Stimulated activated CD4-positive, alpha-beta T cell treated with anti-CD3 and anti-CD28 coated beads, Interleukin-2, amount 100 ng/mL, for 48 hours (primary cell): ENCODE results near the gene FAM111A.
"Not testable (repeated sequence)": the region's sequence is repeated elsewhere in the genome, so short reads cannot be mapped to it uniquely, and the experiment has no call there.

Experiments
- DNase-seq, 2 donors: peaks; one replicate each; pipeline ENCODE4 v3.0.0-alpha.2; 2020

The FAM111A gene, protein sequence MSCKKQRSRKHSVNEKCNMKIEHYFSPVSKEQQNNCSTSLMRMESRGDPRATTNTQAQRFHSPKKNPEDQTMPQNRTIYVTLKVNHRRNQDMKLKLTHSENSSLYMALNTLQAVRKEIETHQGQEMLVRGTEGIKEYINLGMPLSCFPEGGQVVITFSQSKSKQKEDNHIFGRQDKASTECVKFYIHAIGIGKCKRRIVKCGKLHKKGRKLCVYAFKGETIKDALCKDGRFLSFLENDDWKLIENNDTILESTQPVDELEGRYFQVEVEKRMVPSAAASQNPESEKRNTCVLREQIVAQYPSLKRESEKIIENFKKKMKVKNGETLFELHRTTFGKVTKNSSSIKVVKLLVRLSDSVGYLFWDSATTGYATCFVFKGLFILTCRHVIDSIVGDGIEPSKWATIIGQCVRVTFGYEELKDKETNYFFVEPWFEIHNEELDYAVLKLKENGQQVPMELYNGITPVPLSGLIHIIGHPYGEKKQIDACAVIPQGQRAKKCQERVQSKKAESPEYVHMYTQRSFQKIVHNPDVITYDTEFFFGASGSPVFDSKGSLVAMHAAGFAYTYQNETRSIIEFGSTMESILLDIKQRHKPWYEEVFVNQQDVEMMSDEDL

DNA sequence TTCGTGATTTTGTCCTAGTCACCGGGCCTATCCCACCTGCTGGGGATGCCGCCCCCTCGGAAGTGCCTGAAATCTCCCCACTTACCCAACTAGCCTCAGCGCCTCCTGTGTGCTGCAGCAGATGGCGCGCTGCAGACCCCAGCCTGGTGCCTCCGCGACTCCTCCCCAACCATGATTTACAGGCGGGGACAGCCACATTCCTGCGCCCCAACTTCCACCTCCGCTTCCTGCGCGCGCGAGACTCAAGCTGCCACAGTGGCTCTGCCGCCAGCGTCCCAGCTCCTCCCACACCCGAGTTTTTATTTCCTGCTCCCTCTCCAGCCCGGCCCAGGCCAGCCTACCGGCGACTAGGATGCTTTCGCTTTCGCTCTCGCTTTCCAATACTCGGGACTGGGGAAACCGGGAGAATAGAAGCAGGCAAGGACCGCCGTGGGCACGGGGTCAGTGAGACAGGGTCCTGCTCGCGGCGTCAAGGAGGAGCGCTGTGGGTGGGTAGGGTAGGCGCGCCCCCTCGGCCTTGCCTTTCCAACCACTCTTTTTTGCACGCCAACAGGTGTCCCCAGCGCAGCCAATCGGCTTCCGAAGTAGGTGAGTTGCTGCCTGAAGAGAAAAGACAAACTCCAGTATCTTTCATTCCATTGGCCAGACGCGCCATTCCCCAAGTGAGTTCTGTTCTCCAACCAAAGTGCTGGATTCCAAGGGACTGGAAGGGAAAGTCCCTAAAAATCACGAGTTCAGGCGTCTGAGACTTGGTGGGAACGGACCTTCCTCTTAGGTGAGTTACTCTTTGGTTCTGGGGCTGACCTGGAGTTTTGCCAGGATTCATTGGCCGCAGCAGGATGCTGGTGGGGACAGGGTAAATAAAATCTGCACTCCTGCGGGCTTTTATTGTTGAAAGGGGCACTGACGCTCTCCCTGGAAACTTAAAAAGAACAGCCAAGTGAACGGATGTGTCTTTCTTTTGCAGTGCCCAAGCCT lies at the start of gene FAM111A:
TSS of gene FAM111A (plus strand) at position 327 of the 978 bp plus-strand sequence. CDS start 6,017 bp downstream, outside the sequence.
- peak; percentile 65 to 67 for DNase-seq

DNA sequence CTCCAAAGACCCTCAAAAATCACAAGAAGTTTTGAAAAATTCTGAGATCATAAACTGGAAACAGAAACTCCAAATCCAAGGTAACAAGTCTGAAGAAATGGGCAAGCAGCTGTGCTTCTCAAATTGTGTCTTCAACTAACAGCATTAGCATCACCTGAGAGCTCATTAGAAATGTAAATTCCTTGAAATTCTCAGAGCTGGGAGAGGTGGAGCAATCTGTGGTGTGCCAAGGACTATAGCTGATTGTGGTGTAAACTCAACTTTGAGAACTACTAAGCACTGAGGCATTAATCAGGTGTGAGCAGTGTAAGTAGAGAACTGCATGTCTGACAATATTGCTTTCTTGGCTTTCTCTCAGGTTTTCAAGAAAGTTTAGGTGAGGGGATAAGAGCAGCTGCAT lies 49.1 kb upstream of the FAM111A start:
- not testable (repeated sequence) for DNase-seq

DNA sequence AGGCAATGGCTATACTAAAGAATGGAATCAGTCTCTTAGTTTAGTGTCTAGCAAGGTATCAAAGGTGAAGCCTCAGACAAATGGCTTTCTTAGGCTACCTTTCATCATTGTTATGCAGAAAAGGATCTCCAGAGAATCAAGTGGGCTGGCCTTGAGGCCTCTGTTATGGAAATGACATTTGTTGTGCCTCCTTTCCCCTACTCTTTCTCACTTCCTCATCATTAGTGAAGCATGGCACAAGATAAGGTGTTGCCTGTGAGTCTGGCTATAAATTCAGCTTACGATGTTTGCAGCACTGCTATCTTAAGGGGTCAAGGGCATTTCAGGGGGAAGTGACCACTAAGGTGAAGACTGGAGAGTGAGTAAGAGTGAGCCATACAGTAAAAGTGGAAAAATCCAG lies 47.4 kb upstream of the FAM111A start:
- DNase-seq: not testable (repeated sequence)

DNA sequence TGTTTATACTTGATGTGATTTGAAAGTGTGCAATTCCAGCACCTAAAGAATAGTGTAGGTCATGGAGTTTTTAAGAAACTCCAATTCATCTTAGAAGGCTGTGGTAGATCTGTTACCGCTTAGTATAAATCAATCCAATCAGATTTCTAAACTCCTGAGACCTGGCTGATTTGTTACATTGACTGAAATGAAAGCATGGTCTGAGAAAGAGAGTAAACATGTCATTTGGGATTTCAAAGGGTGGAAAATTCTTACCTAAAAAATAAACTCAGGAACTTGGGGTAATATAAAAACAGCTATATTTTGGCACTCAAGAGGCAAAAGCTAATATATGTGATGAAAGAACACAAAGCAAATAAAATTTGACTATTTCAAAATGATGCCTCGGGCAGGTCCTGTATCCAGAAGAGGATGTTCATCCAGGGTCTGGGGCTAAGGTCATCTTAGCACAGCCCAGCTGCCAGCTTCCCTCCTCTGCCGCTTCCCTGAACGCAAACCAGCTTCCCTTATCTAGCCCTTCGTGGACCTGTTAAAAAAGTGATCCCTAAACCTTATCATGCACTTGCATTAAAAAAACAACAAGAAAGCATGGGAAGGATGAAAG lies 46.6 kb upstream of the FAM111A start:
- not testable (repeated sequence) for DNase-seq

DNA sequence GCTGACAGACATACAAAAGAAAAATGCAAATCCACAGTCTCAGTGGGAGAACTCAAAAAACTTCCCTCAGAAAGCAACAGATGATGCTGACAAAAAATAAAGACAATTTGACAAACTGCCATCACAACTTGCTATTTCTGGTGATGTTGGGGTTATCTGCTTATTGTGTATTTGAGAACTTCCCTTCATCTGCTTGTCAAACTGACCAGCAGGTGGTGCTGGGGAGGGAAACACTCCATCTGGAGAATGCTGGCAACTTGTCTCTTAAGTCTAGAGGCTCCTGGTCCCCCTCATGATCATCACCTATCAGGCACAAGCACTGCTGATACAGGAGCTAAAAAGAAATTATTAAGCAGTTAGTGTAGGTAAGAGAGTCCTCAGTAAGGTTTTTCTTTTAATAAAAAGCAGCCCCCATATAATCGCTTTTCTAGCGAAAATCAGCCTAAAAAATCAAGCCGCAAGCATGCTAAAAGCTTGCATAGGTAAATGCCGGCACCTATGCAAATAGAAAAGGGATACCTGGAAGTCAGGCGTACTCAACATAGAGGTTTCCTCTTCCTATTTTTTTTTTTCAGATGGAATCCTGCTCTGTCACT lies 45.4 kb upstream of the FAM111A start:
- peak; percentile 50 to 58 for DNase-seq

DNA sequence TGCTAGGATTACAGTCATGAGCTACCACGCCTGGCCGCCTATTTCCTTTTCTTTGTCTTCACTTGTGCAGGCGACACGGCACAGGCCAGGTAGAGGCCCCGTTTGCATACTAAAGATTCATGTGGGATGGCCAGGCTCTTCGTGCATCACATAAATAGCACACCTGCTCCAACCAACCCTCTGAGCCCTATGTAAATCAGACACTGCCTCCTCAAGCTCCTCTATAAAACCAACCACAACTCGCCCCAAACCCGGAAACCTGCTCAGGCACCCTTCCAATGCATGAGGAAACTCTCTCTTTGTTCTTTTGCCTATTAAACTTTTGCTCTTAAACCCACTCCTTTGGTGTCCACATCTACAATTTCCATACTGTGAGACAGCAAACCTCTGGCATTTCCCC lies 44.7 kb upstream of the FAM111A start:
- DNase-seq: not testable (repeated sequence)

DNA sequence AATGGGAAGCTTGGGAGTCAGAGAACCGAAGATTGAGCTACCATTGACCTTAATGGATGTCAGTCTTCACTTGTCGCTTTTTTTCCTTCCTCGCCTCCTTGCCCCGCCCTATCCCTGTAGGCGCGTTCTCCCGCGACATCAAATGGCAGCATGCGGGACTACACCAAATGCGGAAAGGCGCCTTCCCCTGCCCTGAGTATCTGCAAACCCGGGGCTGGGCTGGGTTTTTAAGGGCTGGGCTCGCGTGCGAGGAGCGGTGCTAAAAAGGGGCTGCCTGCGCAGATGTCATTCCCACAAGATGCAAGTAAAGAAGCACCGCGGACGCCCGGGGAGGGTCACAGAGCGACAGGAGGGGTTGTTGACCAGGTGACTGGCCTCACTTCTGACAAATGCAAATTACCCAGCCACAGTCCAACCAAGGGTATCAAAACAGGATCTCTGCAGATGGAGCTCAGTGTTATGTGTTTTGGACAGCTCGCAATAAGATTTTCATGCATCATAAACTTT lies 40.3 kb upstream of the FAM111A start:
- peak; percentile 58 to 61 for DNase-seq

DNA sequence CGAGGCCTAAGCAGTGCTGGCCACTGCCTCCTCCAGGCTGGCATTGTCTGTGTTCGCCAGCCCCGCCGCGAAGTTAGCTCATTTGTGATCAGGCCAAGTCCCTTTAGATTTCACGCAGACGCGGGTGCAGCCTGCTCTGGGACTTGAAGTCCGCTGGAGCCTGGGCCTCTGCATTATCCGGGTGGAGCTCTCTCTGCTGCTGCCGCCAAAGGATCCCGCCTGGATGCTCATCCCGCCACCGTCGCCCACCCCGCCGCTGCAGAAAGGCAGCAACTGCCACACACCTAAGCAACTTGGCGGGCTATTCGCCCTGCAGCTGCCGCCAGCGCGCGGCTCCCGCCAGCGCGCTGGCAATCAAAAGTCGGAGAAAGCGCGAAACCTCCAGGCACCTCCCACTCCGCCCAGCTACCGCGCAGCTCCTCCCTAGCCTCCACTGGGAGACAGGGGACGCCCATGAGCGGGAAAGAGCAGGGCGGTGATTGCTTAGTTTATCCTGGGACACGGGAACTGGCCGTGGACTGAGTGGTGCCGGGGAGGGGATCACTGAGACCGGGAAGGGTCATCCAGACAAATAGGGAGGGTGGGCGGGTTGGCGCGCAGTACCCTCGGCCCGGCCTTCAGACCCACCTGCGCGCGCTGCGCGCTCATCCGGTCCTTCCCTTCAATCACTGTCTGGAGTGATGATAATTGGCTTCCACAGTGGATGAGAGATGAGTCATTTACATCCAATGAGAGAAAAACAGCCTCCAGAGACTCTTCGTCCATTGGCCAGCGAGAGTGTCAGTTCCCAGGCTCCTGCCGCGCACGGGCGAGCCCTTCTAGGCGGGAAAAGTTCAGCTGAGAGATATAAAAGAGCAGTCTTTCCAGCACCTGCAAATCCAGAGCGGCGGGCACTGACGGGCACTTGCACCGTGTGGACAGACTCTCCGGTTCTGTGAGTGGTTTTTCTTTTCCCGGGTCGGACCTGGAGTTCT lies 36.0 kb upstream of the FAM111A start, which contains the start of gene FAM111B:
TSS of gene FAM111B (plus strand) at position 875 of the 974 bp plus-strand sequence. CDS start 2,389 bp downstream, outside the sequence.
- DNase-seq: peak; percentile 52 to 57

DNA sequence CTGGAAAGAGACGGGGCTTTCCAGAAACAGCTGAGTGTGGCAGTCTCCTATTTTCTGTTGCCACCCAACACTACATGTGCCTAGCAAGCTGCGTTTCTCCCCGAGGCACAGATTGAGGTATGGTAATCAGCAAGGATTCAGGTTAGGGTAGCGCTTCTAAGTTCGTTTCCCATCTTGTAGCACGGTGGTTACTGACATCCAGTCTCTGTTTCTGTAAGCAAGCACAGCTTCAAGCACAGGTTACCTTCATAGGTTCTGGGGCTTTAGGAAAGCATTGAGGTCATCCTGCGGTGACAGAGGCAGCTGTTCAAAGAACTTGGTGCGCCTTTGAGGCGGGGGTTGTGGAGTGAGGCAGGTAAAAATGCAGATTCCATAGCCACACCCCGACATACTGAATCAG lies 34.9 kb upstream of the FAM111A start:
- not testable (repeated sequence) for DNase-seq

DNA sequence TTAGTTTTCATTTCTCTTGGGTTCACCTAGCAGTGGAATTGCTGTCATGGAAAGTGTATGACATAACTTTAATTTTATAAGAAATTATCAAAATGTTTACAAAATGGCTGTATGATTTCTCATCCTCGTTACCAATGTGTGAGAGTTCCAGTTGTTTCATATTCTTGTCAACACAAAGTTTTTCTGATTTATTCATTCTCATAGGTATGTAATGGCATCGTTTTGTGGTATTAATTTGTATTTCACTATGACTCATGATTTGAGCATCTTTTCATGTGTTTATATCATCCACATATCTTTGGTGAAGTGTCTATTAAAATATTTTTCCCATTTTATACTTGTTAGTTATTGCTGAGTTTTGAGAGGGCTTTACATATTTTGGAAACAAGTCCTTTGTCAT lies 30.2 kb upstream of the FAM111A start:
- no peak for DNase-seq

DNA sequence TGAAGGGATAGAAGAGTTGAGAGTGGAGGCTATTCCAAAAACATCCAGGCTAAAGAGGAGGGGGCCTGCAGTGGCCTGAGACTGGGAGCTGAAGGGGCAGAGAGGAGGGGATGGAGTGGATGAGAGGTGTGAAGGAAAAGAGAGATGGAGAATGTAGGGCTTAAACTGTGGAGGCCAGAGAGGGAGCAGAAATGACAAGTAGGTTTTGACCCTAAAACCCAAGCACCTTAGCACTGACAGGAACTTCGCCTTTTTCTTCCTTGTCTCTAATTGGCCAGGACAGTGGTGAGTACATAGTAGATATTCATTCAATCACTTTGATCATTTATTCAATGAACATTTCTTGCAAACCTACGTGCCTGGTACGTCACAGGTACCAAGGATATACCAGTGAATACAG lies 28.3 kb upstream of the FAM111A start:
- DNase-seq: no peak

DNA sequence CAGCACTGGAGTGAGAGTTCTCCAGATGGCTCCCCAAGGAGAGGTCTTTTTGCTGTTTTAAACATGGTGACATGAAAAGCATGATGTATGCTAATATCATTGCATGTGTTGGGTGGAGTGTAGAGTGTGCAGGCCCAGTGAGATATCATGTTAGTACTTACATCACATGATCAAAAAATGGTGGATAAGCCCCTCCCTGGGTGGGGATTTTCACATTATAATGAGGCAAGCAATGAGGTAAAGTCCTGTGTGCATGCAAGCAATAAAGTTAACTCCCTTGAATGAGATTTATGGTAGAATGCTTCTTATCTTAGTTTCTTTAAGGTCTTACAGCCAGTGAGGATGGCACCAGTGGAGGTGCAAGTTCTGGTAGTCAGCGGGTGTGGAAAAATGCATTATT lies 27.1 kb upstream of the FAM111A start:
- no peak for DNase-seq

DNA sequence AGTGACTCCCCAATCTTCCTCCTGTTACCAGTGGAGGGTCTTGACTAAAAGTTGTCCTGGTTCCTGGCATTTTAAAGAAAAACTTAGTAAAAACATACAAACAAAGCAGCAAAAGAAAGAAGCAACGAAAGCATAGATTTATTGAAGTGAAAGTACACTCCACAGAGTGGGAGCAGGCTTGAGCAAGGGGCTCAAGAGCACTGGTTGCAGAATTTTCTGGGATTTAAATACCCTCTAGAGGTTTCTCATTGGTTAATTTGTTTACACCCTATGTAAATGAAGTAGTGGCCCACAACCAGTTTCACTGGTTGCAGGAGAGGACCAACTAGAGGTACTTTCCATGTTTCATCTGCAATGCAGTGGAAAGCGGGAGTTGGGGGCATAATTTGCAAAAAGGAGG lies 24.9 kb upstream of the FAM111A start:
- DNase-seq: no peak

DNA sequence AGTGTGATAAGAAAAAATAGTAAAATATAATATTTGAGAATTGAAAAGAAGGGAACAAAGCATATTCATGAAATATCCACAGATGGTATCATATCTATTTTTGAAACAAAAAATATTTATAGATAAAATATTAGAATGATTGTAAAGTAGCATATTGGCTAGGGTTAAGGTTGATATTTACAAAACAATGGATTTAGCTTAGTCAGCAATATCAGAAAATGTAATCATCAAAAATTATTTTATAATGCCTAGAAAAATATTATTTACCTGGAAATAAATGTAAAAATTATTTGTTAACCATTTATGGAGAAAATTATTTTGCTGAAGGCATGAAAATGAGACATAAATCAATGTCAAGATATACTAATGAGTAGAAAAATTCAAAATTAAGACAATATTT lies 22.8 kb upstream of the FAM111A start:
- no peak for DNase-seq

DNA sequence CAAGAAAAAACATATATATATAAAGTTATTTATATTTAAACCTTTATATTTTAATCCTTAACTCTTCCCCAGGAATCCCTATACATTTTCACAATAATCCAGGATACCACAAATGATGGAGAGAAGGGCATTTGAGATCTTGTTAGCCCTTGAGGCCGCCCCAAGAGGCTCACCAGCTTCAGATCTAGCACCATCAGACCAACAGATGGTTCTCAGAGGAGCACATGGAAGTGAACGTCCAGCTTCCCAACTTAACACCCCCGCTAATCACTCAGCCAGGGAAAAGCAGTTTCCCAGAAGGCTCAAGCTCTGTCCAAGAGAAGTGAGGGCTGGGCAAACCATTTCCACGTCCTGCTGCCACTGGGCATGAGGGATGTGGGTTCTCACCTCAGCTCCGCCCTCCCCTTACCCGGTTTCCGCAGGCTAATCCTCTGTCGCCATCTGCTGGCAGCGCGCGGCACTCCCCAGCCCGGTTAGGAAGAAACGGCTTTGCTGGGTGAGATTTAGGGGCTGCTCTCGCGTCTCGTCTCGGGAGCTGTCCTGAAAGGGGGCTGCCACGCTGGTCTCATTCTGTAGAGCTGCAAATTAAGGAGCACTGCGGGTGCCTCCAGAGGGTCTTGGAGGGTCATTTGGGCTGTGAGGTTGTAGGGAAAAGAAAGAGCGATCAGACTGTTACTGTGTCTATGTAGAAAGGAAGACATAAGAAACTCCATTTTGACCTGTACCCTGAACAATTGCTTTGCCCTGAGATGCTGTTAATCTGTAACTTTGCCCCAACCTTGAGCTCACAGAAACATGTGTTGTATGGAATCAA lies 6.8 kb upstream of the FAM111A start:
- DNase-seq: peak; percentile 88 to 93

DNA sequence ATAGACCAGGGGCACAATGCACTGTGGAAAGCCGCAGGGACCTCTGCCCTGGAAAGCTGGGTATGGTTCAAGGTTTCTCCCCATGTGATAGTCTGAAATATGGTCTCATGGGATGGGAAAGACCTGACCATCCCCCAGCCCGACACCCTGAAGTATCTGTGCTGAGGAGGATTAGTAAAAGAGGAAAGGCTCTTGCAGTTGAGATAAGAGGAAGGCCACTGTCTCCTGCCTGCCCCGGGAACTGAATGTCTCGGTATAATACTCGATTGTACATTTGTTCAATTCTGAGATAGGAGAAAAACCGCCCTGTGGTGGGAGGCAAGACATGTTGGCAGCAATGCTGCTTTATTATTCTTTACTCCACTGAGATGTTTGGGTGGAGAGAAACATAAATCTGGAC lies 6.1 kb upstream of the FAM111A start:
- not testable (repeated sequence) for DNase-seq

DNA sequence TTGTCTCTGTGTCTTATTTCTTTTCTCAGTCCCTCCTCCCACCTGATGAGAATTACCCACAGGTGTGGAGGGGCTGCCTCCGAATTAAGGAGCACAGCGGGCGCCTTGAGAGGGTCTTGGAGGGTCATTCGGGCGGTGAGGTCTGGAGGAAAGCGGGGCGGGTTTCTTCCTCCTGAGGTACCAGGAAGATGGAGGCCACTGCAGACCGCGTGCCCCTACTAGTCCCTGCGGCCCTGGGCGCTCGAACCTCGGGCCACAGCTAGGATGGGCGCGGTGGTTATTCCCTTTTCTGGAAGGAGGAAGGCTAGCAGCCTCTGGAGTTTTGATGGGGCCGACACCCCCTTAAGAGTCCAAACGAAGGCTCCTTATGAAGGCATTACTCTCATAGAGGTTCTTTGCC lies 5.5 kb upstream of the FAM111A start:
- DNase-seq: no peak

DNA sequence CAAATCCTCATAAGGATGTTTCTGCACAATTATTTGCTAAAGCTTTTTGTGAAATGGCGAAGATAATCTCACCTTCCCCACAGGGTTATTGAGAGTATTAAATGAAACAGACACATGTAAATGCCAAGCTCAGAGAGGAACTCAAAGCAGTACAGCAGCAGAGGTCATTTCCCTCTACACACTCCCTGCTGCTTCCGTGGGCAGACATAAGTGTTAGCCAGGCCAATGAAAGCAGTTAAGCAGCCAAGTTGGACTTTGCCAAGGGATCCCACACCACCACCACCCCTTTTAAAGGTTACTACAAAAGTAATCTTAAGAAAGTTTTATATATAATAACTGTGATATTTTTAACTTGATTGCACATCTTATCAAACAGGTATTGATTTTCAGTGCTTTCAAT lies 4.0 kb upstream of the FAM111A start:
- no peak for DNase-seq

DNA sequence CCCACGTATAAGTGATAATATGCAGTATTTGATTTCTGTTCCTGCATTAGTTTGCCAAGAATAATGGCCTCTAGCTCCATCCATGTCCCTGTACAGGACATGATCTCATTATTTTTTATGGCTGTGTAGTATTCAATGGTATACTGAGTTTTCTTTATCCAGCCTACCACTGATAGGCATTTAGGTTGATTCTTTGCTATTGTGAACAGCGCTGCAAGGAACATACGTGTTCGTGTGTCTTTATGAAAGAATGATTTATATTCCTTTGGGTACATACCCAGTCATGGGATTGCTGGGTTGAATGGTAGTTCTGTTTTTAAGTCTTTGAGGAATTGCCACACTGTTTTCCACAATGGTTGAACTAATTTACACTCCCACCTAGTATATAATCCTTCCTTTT lies 1.5 kb upstream of the FAM111A start:
- no peak for DNase-seq
